ENCODE results near the gene TLE3.

DNA sequence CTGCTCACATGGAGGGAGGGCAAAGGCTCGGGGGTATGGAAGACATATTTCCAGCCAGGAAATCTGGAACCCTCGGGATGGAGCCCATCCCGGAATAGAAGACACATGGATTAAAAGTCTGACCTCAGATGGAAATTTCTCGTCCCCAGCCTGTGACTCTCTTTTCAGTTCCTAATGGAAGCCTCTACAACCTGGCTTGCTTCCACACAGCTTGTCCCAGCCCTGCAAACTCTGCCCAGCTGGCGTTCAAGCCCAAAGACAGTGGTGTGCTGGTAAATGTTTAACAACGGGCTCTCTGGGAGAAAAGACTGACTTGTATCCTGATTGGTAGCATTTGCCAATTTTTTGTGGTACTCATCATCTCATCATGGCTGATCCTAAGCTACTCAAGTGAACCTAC is 35.6 kb upstream of the TLE3 start:
- TF ChIP-seq CTCF (IDR thresholded peaks at IDR 0.05): no peak
- no peak for TF ChIP-seq POLR2A (IDR thresholded peaks at IDR 0.05)
